OCI-LY3 (cell line): ENCODE data around the gene KCNMA1.

Experiments
- H2AFZ ChIP-seq: fragments of 200-600, 300-600 bp; shearing (Covaris generic); 2 replicates; pipeline ENCODE4 v1.6.0; 2014; ENCODE audit warnings: antibody characterized with exemption, low read depth, low read length
- H3K27ac ChIP-seq: fragments of 200-600, 300-600 bp; sonication (generic); 2 replicates; pipeline ENCODE4 v1.5.1; 2014; ENCODE audit warnings: mild to moderate bottlenecking, low read length, moderate library complexity, mixed read lengths
- H3K27me3 ChIP-seq: fragments of 200-600, 300-600 bp; sonication (generic); 2 replicates; pipeline ENCODE4 v1.6.1; 2014; ENCODE audit warnings: low read depth, low read length, mixed read lengths
- H3K36me3 ChIP-seq: fragments of 200-600, 300-600 bp; sonication (generic); replicated peaks from 2 replicates; pipeline ENCODE3; 2014; ENCODE audit warnings: low read depth, low read length, mixed read lengths
- H3K4me1 ChIP-seq: fragments of 300-600, 200-600 bp; sonication (generic); 2 replicates; pipeline ENCODE4 v1.6.1; 2014; ENCODE audit warnings: low read length, mixed read lengths
- H3K4me2 ChIP-seq: fragments of 200-600, 300-600 bp; sonication (generic); 2 replicates; pipeline ENCODE4 v1.6.1; 2014; ENCODE audit warnings: low read length, mixed read lengths
- H3K4me3 ChIP-seq: fragments of 300-600, 200-600 bp; sonication (generic); 2 replicates; pipeline ENCODE4 v1.5.1; 2014; ENCODE audit warnings: antibody characterized with exemption, mild to moderate bottlenecking, low read length, moderate library complexity
- H3K79me2 ChIP-seq: fragments of 300-600, 200-600 bp; shearing (Covaris generic); 2 replicates; pipeline ENCODE4 v1.6.1; 2014; ENCODE audit warnings: mild to moderate bottlenecking, low read length, mixed read lengths
- H3K9ac ChIP-seq: fragments of 300-600, 200-600 bp; shearing (Covaris generic); 2 replicates; pipeline ENCODE4 v1.6.0; 2014; ENCODE audit warnings: mild to moderate bottlenecking, low read length, moderate library complexity
- H3K9me3 ChIP-seq: fragments of 200-600, 300-600 bp; shearing (Covaris generic); 2 replicates; pipeline ENCODE4 v1.6.1; 2014; ENCODE audit warnings: low read length, mixed read lengths; ENCODE audit not compliant: insufficient read depth
- H4K20me1 ChIP-seq: fragments of 200-600, 300-600 bp; sonication (generic); 2 replicates; pipeline ENCODE4 v1.6.1; 2016; ENCODE audit warnings: low read length, mixed read lengths; ENCODE audit not compliant: insufficient read depth
- EZH2phosphoT487 ChIP-seq: fragments of 200-600 bp; shearing (Covaris generic); IDR thresholded peaks from 2 replicates; pipeline ENCODE4 v1.6.1; 2018; ENCODE audit warnings: antibody characterized with exemption, mixed run types, low read depth
- TF ChIP-seq, protein P1 (sequence below): fragments of 200-600, 300-600 bp; sonication (generic); IDR thresholded peaks from 2 replicates; pipeline ENCODE4 v1.5.1; 2014; ENCODE audit warnings: antibody characterized with exemption, low read length, low read depth

The KCNMA1 gene

DNA sequence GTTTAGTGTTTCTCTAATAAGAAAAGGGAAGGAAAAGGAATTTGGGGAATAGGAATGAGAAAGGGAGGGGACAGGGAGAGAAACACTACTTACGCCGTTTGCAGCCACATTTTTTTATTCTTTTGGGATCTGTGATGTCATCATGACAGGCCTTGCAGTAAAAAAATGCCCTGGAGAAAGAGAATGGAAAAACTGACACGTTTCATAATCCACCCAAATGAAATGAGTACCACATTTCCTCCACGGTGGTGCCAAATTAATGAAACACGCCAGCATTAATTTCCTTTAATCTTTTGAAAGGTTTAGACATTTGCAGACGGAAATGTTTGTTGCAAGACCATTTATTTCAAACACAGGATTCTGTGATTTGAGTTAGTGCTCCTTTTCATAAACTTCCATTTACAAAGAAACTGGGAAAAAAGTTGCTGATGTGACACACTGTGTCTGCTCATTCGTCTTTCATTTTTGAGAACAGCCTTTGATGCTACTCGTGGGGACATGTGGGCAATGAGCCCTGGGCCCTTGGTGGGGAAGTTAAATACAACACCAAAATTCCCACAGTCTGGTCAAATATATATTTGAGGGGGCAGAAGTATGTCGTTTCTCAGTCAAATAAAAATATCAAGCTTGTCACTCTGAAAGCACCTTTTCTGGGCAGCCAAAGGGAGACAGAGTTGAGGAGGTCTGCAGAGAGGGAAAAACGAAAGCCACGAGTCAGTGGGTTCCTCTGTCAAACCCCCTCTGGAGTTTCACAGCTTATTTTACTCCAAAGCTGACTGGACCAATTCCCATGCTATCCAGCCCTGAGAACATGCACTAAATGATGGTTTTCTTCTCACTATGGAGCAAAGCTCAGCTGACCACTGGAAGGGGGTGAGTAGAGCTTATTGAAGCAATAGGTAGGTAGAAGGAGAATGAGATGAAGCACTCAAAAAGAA, 625.5 kb downstream of the KCNMA1 start:
- Histone ChIP-seq H4K20me1 (no peaks in the 10 kb centered on the region), H3K4me1 (peaks cover 19% of the 10 kb centered on the region), H2AFZ (no peak overlapping the region), H3K36me3 (peaks cover 6% of the 10 kb centered on the region), H3K4me3 (no peak overlapping the region), H3K27ac (no peak overlapping the region), H3K27me3 (no peaks in the 10 kb centered on the region), H3K9ac (no peak overlapping the region), H3K79me2 (no peaks in the 10 kb centered on the region), H3K4me2 (no peak overlapping the region), H3K9me3 (no peaks in the 10 kb centered on the region)
- no peak for TF ChIP-seq EZH2phosphoT487
- TF ChIP-seq, protein P1, sequence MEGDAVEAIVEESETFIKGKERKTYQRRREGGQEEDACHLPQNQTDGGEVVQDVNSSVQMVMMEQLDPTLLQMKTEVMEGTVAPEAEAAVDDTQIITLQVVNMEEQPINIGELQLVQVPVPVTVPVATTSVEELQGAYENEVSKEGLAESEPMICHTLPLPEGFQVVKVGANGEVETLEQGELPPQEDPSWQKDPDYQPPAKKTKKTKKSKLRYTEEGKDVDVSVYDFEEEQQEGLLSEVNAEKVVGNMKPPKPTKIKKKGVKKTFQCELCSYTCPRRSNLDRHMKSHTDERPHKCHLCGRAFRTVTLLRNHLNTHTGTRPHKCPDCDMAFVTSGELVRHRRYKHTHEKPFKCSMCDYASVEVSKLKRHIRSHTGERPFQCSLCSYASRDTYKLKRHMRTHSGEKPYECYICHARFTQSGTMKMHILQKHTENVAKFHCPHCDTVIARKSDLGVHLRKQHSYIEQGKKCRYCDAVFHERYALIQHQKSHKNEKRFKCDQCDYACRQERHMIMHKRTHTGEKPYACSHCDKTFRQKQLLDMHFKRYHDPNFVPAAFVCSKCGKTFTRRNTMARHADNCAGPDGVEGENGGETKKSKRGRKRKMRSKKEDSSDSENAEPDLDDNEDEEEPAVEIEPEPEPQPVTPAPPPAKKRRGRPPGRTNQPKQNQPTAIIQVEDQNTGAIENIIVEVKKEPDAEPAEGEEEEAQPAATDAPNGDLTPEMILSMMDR: no peak

DNA sequence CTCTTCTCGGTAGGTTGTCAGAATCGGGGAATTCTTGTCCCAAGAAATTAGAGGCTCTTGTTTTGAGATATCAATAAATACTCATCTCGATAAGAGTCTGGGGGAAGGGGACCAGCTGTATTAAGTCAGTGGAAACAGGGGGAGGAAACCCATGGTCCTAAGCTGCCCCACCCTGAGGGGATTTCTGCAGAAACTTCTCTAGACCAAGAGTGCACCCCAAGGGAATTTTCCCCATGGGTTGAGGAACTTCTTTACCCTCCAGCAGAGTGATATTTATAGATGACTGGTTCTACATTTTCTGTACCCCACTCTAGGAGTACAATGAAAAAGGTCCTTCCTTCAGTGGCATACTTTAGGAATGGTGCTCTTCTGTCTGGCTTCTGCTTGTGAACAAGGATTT, 627.2 kb downstream of the KCNMA1 start:
- no peak overlapping the region for H3K4me2 ChIP-seq
- H3K36me3 ChIP-seq: peaks cover 3% of the 10 kb centered on the region
- no peak overlapping the region for H3K4me3 ChIP-seq
- H3K9ac ChIP-seq: no peak overlapping the region
- no peak for TF ChIP-seq EZH2phosphoT487
- TF ChIP-seq, protein P1: no peak
- no peaks in the 10 kb centered on the region for H4K20me1 ChIP-seq
- H3K9me3 ChIP-seq: no peaks in the 10 kb centered on the region
- H3K27me3 ChIP-seq: no peaks in the 10 kb centered on the region
- H2AFZ ChIP-seq: no peak overlapping the region
- H3K79me2 ChIP-seq: no peaks in the 10 kb centered on the region
- no peak overlapping the region for H3K27ac ChIP-seq
- peaks cover 19% of the 10 kb centered on the region for H3K4me1 ChIP-seq

DNA sequence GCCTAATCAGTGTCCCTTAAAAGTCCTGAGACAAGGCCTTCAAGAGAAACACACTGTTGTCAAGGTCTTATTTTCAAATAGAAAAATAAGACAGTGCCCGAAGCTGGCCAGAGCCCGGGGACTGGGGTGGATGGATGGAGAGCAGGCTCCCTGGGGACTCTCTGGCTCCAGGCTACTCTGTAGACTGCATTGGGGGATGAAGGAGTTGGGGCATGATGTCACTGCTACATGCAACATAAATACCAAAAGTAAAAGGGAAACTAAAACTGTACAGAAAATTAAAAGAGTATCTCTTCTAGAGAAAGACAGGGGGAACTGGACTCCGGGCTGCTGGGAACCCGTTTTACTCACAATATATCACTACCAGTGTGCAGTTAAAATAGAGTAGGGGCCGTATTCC, 629.8 kb downstream of the KCNMA1 start:
- no peak overlapping the region for H3K27ac ChIP-seq
- H3K36me3 ChIP-seq: peaks cover 3% of the 10 kb centered on the region
- no peaks in the 10 kb centered on the region for H4K20me1 ChIP-seq
- H3K4me1 ChIP-seq: peaks cover 19% of the 10 kb centered on the region
- no peak overlapping the region for H3K9ac ChIP-seq
- no peak overlapping the region for H3K4me2 ChIP-seq
- H2AFZ ChIP-seq: no peak overlapping the region
- no peaks in the 10 kb centered on the region for H3K79me2 ChIP-seq
- no peak for TF ChIP-seq EZH2phosphoT487
- TF ChIP-seq, protein P1: no peak
- no peak overlapping the region for H3K4me3 ChIP-seq
- no peaks in the 10 kb centered on the region for H3K9me3 ChIP-seq
- H3K27me3 ChIP-seq: no peaks in the 10 kb centered on the region

DNA sequence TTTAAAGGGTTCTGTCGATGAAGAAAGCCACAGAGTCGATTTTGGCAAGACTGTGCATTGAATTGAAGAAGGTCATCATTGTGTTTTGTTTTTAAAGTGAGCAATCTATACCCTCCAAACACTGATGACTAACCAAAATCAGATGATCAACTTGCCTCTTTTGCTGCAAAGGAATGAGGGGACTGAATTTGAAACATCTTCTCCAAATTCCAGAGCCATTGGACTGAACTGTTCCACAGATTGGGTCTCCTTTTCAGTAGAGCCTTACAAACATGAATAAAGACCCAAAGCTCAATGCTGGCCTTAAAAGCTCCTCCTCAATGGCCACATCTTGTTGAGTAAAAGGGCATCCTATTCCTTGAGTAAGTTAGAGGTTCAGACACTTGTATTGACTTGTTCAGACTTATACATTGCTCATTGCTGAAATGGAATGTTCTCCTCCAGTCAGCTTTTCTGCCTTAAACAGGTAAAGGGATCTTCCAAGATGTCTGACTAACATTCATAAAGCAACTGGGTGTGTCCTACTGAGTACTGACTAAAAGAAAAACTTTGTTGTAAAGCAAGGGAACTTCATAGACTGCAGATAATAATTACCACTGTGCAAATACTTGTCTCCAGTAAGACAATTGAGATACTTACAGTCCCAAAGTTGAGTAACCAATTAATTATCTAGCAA, 630.6 kb downstream of the KCNMA1 start:
- Histone ChIP-seq H2AFZ (no peak overlapping the region), H3K27me3 (no peaks in the 10 kb centered on the region), H3K4me2 (no peak overlapping the region), H4K20me1 (no peaks in the 10 kb centered on the region), H3K36me3 (peaks cover 3% of the 10 kb centered on the region), H3K27ac (no peak overlapping the region), H3K79me2 (no peaks in the 10 kb centered on the region), H3K4me3 (no peak overlapping the region), H3K9ac (no peak overlapping the region), H3K9me3 (no peaks in the 10 kb centered on the region), H3K4me1 (peaks cover 19% of the 10 kb centered on the region)
- TF ChIP-seq EZH2phosphoT487: no peak
- TF ChIP-seq, protein P1: no peak
